Gastrocnemius medialis (tissue), 4 donors: ENCODE measurements around the gene RNF212B.

Source experiments
- CTCF ChIP-seq, 5 experiments: fragments of 450-650 bp in 3 of 5; fragments of 200-600 bp in 2 of 5; sonication (generic) in 2 of 5; IDR thresholded peaks in 4 of 5; conservative IDR thresholded peaks in 1 of 5; 1 replicate in 4 of 5; 2 replicates in 1 of 5; pipeline ENCODE4 v1.5.1; 2016 to 2019; ENCODE audit warnings: antibody characterized with exemption in 5 of 5, mild to moderate bottlenecking in 3 of 5, moderate library complexity in 3 of 5
- POLR2A ChIP-seq, 2 donors: fragments of 450-650 bp; IDR thresholded peaks; one replicate each; pipeline ENCODE4 v1.6.1; 2017; ENCODE audit warnings: antibody characterized with exemption in 2 of 2, mild to moderate bottlenecking in 2 of 2, moderate library complexity in 2 of 2

GRCh38 chr14:23219075-23219474 lies 18.7 kb upstream of the RNF212B start:
- no peak for TF ChIP-seq CTCF (IDR thresholded peaks at IDR 0.05 in 4 of 5, conservative IDR thresholded peaks at IDR 0.05 in 1 of 5)
- no peak for TF ChIP-seq POLR2A (IDR thresholded peaks at IDR 0.05)
